GM19099 (cell line): ENCODE data around the gene ZSCAN31.

Experiments
- POLR2A ChIP-seq: IDR thresholded peaks from 3 replicates; pipeline ENCODE4 v1.6.1; 2011; ENCODE audit warnings: low read depth; ENCODE audit not compliant: insufficient read length; ENCODE audit errors: extremely low read depth

ZSCAN31 gene

GRCh38 chr6:28281288-28282064 is 54.5 kb downstream of the ZSCAN31 start, which contains the start of gene PGBD1:
PGBD1 (plus strand) TSS chr6:28281572; CDS start chr6:28283814, 2,242 bp downstream.
- TF ChIP-seq POLR2A: peak; percentile 71

- TF ChIP-seq POLR2A: no peak
Observed at GRCh38 chr6:28280595-28281287, 55.2 kb downstream of the ZSCAN31 start.

GRCh38 chr6:28277746-28278145 is 58.2 kb downstream of the ZSCAN31 start:
- no peak for TF ChIP-seq POLR2A

- no peak for TF ChIP-seq POLR2A
Observed at GRCh38 chr6:28274888-28275287, 61.1 kb downstream of the ZSCAN31 start.
